ENCODE results near the gene CNTN1. TPM values are rescaled to one million over a fixed set of nuclear protein-coding genes. Genes with fewer than 3 reads are reported as not detected.

Gene CNTN1
- total and polyA plus RNA-seq, 9 donors, result 21.8 to 123 (median 44.1) TPM

GRCh38 chr12:40853221-40853620 lies 161.0 kb downstream of the CNTN1 start:
- TF ChIP-seq, protein P1, sequence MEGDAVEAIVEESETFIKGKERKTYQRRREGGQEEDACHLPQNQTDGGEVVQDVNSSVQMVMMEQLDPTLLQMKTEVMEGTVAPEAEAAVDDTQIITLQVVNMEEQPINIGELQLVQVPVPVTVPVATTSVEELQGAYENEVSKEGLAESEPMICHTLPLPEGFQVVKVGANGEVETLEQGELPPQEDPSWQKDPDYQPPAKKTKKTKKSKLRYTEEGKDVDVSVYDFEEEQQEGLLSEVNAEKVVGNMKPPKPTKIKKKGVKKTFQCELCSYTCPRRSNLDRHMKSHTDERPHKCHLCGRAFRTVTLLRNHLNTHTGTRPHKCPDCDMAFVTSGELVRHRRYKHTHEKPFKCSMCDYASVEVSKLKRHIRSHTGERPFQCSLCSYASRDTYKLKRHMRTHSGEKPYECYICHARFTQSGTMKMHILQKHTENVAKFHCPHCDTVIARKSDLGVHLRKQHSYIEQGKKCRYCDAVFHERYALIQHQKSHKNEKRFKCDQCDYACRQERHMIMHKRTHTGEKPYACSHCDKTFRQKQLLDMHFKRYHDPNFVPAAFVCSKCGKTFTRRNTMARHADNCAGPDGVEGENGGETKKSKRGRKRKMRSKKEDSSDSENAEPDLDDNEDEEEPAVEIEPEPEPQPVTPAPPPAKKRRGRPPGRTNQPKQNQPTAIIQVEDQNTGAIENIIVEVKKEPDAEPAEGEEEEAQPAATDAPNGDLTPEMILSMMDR (IDR thresholded peaks at IDR 0.05), result no peak
- TF ChIP-seq EP300 (IDR thresholded peaks at IDR 0.05), result no peak
- no peak for TF ChIP-seq POLR2A (IDR thresholded peaks at IDR 0.05)
- Histone ChIP-seq H3K9me3 (no peaks in the 10 kb centered on the region), H3K27ac (no peak overlapping the region), H3K4me3 (no peak overlapping the region), H3K4me1 (ENCODE audit: insufficient read depth) (no peaks in the 10 kb centered on the region), H3K27me3 (no peaks in the 10 kb centered on the region), H3K36me3 (no peaks in the 10 kb centered on the region)
- DNase-seq, result no peak
- 89 to 93% (median 91%) methylated on average over 1 of the region's 1 CpG for WGBS, 3 donors
- intact Hi-C loops (cut with DNase I), result no loop called here

DNA sequence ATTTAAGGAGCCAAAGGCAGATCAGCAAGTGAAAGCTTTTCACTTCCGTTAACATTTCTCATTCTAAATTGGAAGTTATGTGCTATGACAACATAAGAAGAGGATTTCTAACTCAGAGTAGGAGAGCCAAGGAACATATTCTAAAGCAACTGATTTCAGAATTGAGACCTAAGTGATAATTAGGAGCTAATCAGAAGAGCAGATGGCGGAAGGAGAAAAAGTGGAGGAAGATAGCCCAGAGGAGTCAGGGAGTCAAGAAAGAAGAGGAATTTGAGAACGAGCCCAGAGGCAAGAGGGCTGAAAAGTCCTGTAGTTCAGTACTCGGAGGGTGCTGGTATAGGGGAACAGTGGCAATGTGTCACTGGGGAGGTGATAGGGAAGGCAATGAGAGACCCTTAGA lies 162.4 kb downstream of the CNTN1 start:
- no peaks in the 10 kb centered on the region for H3K36me3 ChIP-seq
- no peaks in the 10 kb centered on the region for H3K4me1 ChIP-seq (ENCODE audit: insufficient read depth)
- no peak overlapping the region for H3K27ac ChIP-seq
- intact Hi-C loops (cut with DNase I), result no loop called here
- no peaks in the 10 kb centered on the region for H3K9me3 ChIP-seq
- TF ChIP-seq POLR2A (IDR thresholded peaks at IDR 0.05) (no peak), EP300 (IDR thresholded peaks at IDR 0.05) (no peak)
- TF ChIP-seq, protein P1 (IDR thresholded peaks at IDR 0.05), result no peak
- H3K4me3 ChIP-seq, result no peak overlapping the region
- H3K27me3 ChIP-seq, result no peaks in the 10 kb centered on the region
- WGBS, 3 donors, result 73 to 79% (median 78%) methylated on average over 4 of the region's 4 CpGs
- DNase-seq, result no peak

DNA sequence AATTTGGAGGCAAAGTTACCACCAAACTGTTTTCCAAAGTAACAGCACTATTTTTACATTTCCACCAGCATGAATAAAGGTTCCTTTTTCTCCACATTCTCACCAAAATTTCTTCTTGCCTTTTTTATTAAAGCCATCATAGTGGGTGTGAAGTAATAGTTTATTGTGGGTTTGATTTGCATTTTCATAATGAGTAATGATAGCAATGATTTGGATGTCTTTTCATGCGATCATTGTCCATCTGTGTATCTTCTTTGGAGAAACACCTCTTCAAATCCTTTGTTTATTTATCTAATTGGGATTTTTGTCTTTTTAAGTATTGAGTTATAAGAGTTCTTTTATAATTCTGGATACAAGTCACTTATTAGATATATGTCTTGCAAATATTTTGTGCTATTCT lies 172.7 kb downstream of the CNTN1 start:
- no peak for DNase-seq
- no peak for TF ChIP-seq POLR2A (IDR thresholded peaks at IDR 0.05)
- TF ChIP-seq, protein P1 (IDR thresholded peaks at IDR 0.05), result no peak
- no peak for TF ChIP-seq EP300 (IDR thresholded peaks at IDR 0.05)
- Histone ChIP-seq H3K27ac (no peak overlapping the region), H3K4me3 (no peak overlapping the region), H3K4me1 (ENCODE audit: insufficient read depth) (no peaks in the 10 kb centered on the region), H3K27me3 (no peaks in the 10 kb centered on the region), H3K9me3 (no peaks in the 10 kb centered on the region), H3K36me3 (no peaks in the 10 kb centered on the region)
- 96 to 99% (median 97%) methylated on average over 1 of the region's 1 CpG for WGBS, 3 donors
- intact Hi-C loops (cut with DNase I), result no loop called here

- H3K4me1 ChIP-seq (ENCODE audit: insufficient read depth), result no peaks in the 10 kb centered on the region
- DNase-seq, result no peak
- H3K27me3 ChIP-seq, result no peaks in the 10 kb centered on the region
- no peaks in the 10 kb centered on the region for H3K36me3 ChIP-seq
- intact Hi-C loops (cut with DNase I), result no loop called here
- no peaks in the 10 kb centered on the region for H3K9me3 ChIP-seq
- no peak overlapping the region for H3K4me3 ChIP-seq
- H3K27ac ChIP-seq, result no peak overlapping the region
- no peak for TF ChIP-seq POLR2A (IDR thresholded peaks at IDR 0.05)
- TF ChIP-seq EP300 (IDR thresholded peaks at IDR 0.05), result no peak
- TF ChIP-seq, protein P1 (IDR thresholded peaks at IDR 0.05), result no peak
These were observed 178.7 kb downstream of the CNTN1 start for GRCh38 chr12:40870981-40871380.

DNA sequence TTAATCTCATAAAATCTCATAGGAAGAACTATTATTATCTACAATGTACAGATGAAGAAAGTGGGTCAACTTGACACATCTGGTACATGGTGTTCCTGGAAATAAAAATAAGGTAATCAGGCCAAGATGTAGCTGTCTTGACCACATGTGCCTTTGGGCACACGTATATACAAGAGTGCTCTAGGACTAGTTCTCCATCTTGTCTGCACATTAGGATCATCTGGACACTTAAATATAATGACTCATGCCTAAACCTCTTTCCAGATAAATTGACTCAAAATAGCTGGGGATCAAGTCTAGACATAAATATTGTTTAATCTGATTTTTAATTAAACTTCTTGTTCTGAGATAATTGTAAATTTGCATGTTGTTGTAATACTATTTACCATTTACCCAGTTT lies 182.6 kb downstream of the CNTN1 start:
- Histone ChIP-seq H3K4me3 (no peak overlapping the region), H3K4me1 (ENCODE audit: insufficient read depth) (no peaks in the 10 kb centered on the region), H3K27ac (no peak overlapping the region), H3K36me3 (no peaks in the 10 kb centered on the region), H3K9me3 (no peaks in the 10 kb centered on the region), H3K27me3 (no peaks in the 10 kb centered on the region)
- TF ChIP-seq EP300 (IDR thresholded peaks at IDR 0.05) (no peak), POLR2A (IDR thresholded peaks at IDR 0.05) (no peak)
- TF ChIP-seq, protein P1 (IDR thresholded peaks at IDR 0.05), result no peak
- WGBS, 3 donors, result 58 to 67% (median 66%) methylated on average over 1 of the region's 1 CpG
- intact Hi-C loops (cut with DNase I), result no loop called here
- DNase-seq, result no peak

All from ovary (tissue), 9 donors.